SHP77 (cell line): Measurements from ENCODE around the gene PRB4.
"Not testable (repeated sequence)": the region's sequence is repeated elsewhere in the genome, so short reads cannot be mapped to it uniquely, and the experiment has no call there.

Experiments used
- DNase-seq, 2 experiments: peaks; one replicate each; lab custom pipeline; 2025; lab: John Stamatoyannopoulos, UW

Gene PRB4

DNA sequence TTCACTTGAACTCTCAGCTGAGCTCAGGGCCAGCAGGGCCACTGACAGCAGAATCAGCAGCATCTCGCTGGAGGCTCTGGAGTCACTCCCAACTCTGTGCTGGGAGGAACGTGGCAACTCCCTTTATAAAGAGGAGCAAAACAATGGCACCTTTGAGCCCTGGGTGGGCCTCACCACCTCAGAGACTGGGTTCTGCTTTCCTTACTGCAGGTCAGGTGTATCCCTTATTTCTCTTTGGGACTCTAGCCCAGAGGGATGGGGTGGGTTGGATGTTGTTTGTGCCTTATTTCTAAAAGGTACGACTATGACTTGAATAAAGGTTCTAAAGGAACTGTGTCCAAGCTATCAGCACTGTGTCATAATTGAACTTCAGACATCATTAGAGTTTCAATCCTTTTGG is at the start of gene PRB4:
PRB4 (minus strand) TSS at position 101 of the 400 bp plus-strand sequence; CDS start at position 63, 38 bp downstream.
- DNase-seq: no peak

DNA sequence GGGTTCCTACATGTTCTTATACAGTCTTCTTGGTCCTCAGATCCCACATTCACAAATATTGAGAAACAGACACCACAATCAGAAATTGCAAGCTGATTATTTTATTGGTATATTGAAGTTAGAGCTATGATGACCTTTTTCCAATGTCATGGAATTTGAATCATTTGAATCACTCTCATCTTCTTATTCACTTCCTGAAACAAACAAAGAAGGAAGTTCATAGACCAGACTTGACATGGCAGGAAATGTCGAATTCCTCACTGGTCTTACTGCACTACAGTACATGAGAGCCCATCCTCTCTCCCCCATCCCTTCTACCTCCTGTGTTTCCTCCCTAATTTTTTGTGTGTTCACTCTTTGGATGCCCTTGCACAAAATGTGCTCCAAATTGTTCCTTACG is 41.5 kb upstream of the PRB4 start:
- DNase-seq: not testable (repeated sequence)

DNA sequence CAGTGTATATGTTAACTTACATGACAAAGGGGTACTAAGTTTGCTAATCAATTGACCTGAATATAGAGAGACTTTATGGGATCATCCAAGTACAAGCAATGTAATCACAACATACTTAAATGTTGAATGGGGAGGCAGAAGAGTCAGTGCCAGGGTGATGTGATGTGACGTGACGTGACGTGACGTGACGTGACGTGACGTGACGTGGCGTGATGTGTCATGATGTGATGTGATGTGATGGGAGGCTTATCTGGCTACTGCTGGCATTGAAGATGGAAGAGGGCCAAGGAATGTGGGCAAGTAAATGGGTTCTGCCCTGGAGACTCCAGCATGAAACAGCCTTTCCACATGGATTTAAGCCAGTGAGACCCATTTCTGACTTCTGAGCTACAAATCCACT is 38.2 kb upstream of the PRB4 start:
- DNase-seq: no peak

DNA sequence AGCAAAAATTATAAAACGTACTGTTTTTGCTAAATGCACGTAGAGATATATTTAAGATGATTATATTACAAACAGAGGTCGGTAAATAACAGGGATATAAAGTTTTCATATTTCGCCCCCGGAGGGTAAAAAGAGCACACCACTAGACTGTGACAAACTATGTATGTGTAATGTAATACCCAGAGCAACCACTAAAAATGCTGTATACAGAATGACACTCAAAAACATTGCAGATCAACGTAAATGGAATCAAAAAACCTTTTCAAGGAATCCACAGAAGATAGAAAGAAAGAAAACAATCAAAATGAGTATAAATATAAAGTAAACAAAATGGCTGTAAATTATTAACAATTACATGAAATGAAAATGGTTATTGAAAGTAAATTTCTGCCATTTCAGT is 37.6 kb upstream of the PRB4 start:
- no peak for DNase-seq

DNA sequence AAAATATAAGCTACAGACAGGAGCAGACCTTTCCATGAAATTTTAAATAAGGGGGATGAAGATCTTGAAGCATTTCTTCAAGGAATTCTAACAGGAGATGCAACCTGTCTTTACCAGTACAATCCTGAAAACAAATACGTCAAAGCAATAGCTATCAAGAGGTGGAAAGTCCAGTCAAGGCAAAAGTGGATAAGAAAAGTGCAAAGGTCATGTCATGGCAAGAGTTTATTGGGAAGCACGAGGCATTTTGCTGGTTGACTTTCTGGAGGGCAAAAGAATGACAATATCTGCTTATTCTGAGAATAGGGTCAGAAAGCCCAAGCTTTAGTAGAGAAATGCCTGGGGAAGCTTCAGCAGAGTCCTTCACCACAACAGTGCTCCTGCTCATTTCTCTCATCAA is 34.3 kb upstream of the PRB4 start:
- no peak for DNase-seq

DNA sequence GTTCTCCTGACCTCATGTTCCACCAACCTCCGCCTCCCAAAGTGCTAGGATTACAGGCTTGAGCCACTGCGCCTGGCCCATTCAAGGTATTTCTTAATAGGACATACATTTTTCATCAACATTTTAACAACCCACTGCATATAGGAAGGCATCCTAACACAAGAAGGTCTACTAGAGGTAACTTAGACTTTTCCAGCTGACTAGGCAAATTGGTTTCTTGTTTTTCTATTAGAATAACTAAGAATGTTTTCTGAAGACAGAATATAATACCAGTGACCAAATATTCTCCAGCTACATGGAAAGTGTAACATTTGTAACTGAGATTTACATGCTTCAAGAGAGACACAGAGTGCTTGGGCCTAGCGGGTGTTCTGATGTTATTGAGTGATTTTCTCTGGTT is 14.2 kb upstream of the PRB4 start:
- DNase-seq: no peak

DNA sequence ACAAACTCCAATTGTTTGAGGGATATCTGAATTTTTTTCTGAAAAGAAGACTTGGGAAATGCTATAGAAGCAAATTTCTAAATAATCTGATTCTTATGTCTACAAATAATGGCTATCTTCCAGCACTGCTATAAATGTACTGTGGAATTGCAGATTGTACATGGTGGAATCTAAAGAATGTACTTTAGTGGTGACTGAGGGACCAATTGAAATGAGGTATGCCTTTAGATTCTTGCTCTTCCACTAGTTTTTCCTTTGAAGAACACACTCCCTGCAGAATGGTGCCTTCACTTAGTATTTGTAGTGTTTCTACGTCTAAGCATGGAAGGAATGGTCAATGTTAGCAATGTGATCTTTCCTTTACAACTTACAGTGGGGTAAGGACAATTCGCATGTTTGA is 11.7 kb upstream of the PRB4 start:
- no peak for DNase-seq

DNA sequence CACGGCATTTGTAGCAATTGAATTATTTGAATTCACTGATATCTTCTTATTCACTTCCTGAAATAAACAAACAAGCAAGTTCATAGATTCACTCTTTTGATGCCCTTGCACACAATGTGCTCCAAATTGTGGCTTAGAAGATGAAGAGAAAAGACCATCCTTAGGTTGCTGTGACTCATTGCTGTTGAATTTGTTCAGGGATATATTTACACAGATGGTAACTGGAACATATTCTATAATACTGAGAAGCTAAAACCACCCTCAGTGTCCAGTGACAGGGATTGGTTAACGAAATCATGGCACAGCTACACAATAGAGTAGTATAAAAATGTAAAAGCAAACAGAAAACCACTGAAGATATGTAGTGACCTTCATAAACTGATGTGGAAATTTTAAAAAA is 3.1 kb downstream of the PRB4 start:
- no peak for DNase-seq

DNA sequence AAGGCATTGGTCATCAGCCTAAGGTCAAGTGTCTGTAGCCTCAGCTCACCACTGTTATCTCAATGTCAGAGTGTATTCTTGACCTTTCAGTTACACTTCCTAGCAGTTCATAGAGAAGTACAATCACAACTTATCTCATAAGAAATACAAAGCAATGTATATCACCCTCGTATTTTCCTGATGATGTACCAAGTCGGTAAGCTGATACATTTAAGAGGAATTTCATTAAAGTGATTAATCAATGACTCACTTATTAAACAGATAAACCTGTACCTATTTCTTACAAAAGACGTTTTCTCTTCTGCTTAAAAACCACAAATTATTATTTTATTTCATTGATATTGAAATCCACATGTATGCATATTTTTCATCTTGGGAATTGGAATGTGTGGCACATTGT is 36.8 kb downstream of the PRB4 start:
- DNase-seq: no peak

DNA sequence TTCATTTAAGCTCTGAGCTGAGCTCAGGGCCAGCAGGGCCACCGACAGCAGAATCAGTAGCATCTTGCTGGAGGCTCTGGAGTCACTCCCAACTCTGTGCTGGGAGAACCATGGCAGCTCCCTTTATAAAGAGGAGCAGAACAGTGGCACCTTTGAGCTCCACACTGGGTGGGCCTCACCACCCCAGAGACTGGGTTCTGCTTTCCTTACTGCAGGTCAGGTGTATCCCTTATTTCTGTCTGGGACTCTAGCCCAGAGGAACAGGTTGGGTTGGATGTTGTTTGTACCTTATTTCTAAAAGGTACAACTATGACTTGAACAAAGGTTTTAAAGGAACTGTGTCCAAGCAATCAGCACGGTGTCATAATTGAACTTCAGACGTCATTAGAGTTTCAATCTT is 40.6 kb downstream of the PRB4 start, which contains the start of gene PRB3:
PRB3 (minus strand) TSS at position 101 of the 400 bp plus-strand sequence; CDS start at position 63, 38 bp downstream.
- no peak for DNase-seq

DNA sequence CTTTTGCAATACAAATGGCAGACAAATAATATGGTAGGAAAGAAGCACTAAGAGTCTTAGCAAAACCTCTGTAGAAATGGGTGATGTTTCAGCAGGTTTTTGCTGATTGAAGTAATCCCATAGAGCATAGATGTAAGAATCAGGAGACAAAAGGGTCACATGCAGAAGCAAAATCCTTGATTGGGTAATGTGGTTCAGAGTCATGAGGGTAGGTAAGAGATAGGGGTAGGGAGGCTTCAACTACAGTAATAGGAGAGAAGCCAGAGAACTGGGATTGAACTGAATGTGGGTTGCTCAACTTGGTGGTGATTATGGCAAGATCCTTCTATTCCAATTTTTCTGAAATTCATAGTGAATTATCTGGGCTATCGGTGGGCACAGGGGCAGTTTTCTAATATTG is 45.7 kb downstream of the PRB4 start:
- no peak for DNase-seq
